Gastrocnemius medialis (tissue), 4 donors: ENCODE data around the gene UNC93B1.
"Not testable (repeated sequence)": the region's sequence is repeated elsewhere in the genome, so short reads cannot be mapped to it uniquely, and the experiment has no call there.

Experiments
- POLR2A ChIP-seq, 2 donors: fragments of 450-650 bp; IDR thresholded peaks; one replicate each; pipeline ENCODE4 v1.6.1; 2017; ENCODE audit warnings: antibody characterized with exemption in 2 of 2, mild to moderate bottlenecking in 2 of 2, moderate library complexity in 2 of 2
- TF ChIP-seq, protein P1 (sequence below), 5 experiments: fragments of 450-650 bp in 3 of 5; fragments of 200-600 bp in 2 of 5; sonication (generic) in 2 of 5; IDR thresholded peaks in 4 of 5; conservative IDR thresholded peaks in 1 of 5; 1 replicate in 4 of 5; 2 replicates in 1 of 5; pipeline ENCODE4 v1.5.1; 2016 to 2019; ENCODE audit warnings: antibody characterized with exemption in 5 of 5, mild to moderate bottlenecking in 3 of 5, moderate library complexity in 3 of 5

DNA sequence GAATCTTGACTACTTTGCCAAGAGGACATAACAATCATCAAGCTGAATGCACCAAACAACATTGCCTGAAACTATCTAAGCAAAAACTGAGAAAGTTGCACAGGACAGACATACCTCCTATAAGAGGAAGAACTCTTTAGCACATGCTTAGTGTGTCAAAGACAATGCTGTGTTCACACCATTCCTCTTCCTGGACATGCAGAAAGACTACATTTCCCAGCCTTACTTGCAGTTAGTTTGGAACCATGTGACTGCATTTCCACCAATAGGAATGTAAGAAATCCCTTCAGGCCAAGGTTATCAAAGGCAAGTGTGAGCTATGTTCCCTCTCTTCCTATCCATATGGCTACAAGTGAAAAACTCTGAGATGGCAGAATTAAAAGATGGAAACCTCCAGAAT, 39.2 kb downstream of the UNC93B1 start:
- TF ChIP-seq POLR2A (IDR thresholded peaks at IDR 0.05) = not testable (repeated sequence)
- TF ChIP-seq, protein P1, sequence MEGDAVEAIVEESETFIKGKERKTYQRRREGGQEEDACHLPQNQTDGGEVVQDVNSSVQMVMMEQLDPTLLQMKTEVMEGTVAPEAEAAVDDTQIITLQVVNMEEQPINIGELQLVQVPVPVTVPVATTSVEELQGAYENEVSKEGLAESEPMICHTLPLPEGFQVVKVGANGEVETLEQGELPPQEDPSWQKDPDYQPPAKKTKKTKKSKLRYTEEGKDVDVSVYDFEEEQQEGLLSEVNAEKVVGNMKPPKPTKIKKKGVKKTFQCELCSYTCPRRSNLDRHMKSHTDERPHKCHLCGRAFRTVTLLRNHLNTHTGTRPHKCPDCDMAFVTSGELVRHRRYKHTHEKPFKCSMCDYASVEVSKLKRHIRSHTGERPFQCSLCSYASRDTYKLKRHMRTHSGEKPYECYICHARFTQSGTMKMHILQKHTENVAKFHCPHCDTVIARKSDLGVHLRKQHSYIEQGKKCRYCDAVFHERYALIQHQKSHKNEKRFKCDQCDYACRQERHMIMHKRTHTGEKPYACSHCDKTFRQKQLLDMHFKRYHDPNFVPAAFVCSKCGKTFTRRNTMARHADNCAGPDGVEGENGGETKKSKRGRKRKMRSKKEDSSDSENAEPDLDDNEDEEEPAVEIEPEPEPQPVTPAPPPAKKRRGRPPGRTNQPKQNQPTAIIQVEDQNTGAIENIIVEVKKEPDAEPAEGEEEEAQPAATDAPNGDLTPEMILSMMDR (IDR thresholded peaks at IDR 0.05 in 4 of 5, conservative IDR thresholded peaks at IDR 0.05 in 1 of 5) = not testable (repeated sequence)
